Measurements from ENCODE around the gene FAM25G.

The FAM25G gene

DNA sequence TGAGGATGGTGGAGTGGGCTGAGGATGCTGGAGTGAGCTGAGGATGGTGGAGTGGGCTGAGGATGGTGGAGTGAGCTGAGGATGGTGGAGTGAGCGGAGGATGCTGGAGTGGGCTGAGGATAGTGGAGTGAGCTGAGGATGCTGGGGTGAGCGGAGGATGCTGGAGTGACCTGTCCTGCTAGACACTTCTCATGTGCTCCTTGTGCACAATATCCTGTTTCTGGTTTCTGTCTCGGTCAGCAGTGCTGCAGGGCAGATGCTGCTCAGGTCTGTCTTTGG lies 36.8 kb downstream of the FAM25G start:
- no peak overlapping the region for H3K4me3 ChIP-seq (ENCODE audit: low read depth, low read length)
- TF ChIP-seq, protein P1, sequence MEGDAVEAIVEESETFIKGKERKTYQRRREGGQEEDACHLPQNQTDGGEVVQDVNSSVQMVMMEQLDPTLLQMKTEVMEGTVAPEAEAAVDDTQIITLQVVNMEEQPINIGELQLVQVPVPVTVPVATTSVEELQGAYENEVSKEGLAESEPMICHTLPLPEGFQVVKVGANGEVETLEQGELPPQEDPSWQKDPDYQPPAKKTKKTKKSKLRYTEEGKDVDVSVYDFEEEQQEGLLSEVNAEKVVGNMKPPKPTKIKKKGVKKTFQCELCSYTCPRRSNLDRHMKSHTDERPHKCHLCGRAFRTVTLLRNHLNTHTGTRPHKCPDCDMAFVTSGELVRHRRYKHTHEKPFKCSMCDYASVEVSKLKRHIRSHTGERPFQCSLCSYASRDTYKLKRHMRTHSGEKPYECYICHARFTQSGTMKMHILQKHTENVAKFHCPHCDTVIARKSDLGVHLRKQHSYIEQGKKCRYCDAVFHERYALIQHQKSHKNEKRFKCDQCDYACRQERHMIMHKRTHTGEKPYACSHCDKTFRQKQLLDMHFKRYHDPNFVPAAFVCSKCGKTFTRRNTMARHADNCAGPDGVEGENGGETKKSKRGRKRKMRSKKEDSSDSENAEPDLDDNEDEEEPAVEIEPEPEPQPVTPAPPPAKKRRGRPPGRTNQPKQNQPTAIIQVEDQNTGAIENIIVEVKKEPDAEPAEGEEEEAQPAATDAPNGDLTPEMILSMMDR (IDR thresholded peaks at IDR 0.05; ENCODE audit: borderline replicate concordance, insufficient read depth, low read depth, low read length), result no peak

DNA sequence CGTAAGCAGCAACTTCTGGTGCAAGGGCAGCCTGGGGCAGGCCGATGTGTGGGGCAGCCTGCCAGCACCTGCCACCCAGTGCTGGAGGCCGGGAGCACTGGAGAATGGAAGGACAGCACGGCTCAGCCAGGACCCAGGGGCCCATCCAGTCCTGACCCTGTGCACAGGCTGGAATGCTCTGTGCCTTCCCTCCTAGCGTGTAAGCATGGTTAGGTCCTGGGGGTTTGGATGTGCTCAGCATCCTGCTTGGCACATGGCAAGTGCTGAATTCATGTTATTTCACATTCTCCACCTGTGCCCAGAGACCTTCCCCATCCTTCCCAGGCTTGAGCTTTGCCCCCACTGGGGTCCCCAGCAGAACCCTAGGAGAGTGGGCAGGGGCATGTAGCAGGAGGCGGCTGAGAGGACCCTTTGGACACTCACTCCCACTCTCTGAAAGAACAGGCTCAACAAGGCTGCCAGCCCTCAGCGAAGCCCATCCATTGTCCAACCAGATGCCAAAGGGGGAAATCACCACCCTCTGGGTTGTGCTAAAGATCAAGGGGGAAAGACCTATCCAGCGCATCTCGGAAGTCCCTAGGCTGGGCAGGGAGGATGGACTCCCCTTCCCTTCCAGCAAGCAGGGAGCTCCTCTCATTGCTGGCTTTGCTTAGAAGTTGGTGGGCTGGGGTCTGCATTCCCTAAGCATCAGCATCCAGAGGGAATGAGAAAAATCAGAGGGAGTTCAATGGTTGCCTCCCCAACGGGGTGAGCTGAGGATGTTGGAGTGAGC lies 37.3 kb downstream of the FAM25G start:
- TF ChIP-seq, protein P1 (IDR thresholded peaks at IDR 0.05; ENCODE audit: borderline replicate concordance, insufficient read depth, low read depth, low read length), result no peak

DNA sequence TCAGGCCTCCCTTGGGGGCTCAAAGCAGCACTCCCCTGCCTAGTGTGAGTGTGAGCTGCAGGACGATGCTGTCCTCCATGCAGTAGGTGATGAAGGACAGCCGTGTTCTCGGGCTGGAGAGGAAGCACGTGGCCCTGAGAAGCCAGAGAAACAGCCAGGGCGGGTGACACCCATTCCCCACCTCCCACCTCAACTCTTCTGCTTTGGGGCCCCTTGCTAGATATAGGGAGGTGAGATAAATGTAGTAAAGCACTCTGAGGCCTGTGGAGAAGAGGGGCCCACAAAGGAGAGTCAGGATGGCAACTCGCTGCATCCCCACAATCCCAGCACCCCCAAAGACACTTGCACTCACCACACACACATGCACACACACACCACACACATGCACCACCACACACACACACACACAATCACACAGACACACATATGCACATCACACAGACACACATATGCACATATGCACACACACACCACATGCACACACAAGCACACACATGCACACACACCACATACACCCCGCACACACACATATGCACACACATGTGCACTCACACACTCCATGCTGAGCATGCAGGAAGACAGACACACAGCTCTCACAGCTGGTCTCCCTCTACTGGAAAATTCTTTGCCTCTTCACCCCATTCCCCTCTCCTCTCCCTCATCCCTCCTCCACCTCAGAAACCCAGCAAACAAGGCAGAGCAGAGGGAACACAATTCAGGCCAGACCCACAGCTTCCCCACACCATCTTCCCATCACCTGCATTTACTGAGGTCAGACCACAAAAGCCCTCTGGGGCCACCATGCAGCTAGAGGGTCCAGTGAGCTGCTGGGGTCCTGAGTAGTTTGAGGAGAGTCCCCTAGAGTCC lies 38.1 kb downstream of the FAM25G start:
- no peak overlapping the region for H3K4me3 ChIP-seq (ENCODE audit: low read depth, low read length)
- TF ChIP-seq, protein P1 (IDR thresholded peaks at IDR 0.05; ENCODE audit: borderline replicate concordance, insufficient read depth, low read depth, low read length), result no peak

More for the DNA sequence above, 37.3 kb downstream of the FAM25G start:
- H3K4me3 ChIP-seq (ENCODE audit: low read depth, low read length), result no peak overlapping the region

DNA sequence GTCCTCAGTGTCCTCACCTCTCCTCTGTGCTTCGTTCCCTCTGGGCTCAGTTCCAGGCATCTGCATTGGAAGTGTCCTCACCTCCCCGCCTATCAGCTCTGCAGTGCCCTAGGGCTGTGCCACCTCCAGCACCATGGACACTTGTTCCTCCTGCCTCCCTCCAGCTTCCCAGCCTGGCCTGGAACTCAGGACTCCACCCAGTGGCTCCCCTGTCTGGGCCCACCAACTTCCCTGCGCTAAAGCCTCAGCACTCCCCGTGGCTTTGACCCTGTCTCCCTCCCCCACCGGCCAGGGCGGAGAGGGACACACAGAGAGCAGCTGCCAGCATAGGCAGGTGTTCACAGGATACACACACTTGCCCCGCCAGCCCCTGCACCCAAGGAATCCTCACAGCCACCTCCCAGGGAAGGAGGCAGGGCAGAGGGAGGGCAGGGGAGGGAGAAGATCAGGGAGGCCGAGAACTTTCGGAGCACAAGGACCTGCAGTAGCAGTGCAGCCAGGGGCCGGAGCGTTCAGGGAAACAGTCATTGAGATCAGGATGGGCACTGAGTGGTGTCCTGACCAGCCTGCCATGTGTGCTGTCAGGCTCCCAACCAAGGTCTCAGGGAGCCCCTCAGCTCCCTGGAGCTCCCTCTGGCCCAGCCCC lies 38.9 kb downstream of the FAM25G start:
- TF ChIP-seq, protein P1 (IDR thresholded peaks at IDR 0.05; ENCODE audit: borderline replicate concordance, insufficient read depth, low read depth, low read length), result no peak
- H3K4me3 ChIP-seq (ENCODE audit: low read depth, low read length), result no peak overlapping the region

DNA sequence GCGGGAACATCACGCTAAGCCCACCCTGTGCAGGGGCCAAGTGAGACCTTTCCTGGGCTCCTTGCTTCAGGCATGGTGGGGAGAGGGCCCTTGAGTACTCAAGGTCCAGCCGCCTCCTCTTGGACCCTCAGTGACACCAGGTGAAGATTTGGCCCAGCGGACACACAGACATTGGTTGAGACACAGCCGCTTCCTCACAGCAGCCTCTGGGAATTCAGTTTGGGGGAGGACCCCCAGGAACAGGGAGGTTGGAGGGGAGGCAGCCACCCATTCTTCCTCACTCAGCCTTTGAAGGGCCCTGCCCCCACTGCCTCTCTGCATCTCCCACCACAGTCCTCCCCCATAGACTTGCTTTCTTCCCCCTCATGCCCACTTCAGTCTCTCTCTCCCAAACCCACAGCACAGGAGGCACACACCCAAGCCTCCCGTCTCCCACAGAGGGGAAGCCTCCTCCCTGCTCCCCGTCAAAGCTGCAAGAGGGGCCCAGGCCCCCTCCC lies 39.5 kb downstream of the FAM25G start:
- TF ChIP-seq, protein P1 (IDR thresholded peaks at IDR 0.05; ENCODE audit: borderline replicate concordance, insufficient read depth, low read depth, low read length), result no peak

DNA sequence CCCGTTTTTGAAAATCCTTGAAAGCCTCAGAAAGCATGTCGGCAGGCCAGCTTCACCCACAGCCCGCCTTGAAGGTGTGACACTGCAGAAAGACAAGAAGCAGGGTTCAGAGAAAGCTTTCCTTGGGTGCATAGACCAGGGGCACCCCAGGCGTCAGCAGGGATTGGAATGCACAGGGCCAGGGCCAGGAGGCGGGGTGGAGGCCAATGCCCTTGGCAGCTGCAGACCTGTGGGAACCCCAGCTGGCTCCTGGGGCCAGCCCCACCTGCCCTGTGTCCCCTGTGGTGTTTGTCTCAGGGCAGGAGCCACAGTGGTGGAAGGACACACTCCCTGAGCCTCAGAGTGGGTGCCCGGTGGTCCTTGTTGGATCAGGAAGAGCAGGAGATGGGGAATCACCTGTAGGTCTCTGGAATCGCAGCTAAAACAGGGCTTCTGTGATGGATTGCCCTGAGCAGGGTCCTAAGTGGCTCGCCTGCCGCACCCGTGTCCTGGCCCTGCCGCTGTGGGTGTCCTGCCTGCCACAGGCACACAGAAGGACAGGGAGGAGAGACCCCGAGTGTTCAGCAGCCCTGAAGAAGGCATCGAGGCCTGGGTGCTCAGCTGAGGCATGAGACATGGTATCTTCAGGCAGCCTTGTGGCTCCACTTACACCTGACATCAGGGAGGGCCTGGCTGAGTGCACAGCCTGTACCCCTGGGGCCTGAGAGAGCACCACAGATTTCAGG lies 40.1 kb downstream of the FAM25G start:
- no peak overlapping the region for H3K4me3 ChIP-seq (ENCODE audit: low read depth, low read length)
- TF ChIP-seq, protein P1 (IDR thresholded peaks at IDR 0.05; ENCODE audit: borderline replicate concordance, insufficient read depth, low read depth, low read length), result no peak

More for the DNA sequence above, 39.5 kb downstream of the FAM25G start:
- no peak overlapping the region for H3K4me3 ChIP-seq (ENCODE audit: low read depth, low read length)
